HG02588 (cell line): ENCODE measurements around the gene ERBB4.
A peak's percentile ranks its signal among the peaks of the same experiment; 100 is the strongest.

Source experiments
- ATAC-seq: cut with Tn5 transposase; IDR thresholded peaks from one replicate; pipeline ENCODE4 v1.9.1; 2021; ENCODE audit warnings: mild to moderate bottlenecking, moderate library complexity; ENCODE audit not compliant: unreplicated experiment

Gene ERBB4

DNA sequence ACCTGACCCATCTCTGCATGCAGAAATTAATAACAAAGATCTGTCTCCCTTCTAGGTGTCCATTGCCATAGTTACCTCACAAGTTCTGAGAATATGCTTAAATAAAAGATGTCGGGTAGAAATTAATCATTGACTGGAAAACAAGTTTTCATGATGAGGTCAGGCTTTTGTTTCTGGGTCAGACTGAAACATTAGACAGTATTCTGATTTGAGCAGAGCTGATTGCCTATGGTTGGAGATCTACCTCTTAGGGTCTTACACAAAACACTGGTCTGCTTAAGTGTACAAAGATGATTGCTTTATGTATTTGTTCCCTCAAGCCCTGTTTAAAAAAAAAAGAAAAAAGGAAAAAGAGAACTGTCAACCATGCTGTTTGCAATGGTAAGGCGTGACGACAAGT, 1025.8 kb downstream of the ERBB4 start:
- no peak for ATAC-seq

DNA sequence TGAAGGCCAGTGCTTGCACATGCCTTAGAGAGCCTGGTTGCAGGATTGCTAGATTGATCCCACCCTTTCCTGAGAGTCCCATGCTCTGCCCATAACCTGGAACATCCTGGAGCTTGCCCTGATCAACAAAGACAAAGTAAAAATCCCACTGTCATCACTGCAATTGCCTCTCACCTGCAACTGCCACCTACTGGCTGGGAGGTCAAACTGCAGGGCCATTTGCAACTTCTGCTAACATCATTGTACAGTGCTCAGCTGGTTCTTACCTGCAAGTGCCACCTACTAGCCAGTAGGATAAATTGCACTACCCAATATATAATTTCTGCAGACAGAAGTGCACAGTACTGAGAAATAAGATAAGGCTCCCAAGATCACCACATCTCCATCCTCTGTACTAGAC, 1034.7 kb downstream of the ERBB4 start:
- no peak for ATAC-seq

DNA sequence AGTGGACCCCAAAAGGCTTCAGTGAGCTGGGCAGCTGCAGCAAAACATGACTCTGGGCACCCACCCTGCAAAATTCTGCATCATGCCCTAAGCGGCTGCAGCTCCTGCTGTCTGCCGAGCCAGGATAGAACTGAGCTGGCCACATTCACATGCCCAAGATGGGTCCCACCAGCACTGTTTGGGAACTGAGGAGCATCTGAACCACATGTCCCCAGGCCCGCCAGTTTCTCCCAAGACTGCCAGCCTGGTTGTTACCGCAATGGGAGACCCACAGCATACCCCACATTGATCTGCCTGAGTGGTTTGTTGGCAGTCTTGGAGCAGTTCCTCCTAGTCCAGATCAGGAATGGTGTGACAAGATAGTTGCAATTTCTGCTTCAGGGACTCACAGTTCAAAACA, 1035.4 kb downstream of the ERBB4 start:
- no peak for ATAC-seq

DNA sequence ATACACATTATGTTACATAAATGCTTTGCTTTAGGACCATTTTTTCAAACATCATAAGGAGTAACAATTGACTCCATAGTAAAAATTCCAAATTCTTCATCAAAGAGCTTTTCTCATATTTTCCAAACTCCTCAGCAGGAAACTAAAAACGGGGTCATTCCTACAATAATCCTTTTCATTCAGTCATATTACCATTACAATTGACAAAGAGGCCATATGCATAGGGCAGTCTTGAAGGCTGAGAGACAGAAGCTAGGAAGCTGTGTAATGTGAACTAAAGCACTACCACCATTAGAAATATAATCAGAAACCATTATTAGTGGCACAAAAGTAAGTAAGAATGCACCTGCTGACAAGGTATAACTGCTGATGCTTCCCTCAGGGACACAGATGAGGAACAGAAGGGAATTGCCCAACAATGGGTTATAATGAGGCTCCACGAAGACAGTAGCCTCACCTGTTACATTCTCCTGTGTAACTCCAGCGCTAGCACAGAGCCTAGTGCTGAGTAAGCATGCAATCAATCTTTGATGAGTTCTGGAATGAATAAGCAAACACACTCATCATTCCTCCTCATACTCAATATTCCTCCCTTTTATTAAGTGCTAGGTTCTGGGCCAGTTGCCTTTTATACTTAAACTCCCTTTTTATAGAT, 1039.9 kb downstream of the ERBB4 start:
- ATAC-seq = no peak

DNA sequence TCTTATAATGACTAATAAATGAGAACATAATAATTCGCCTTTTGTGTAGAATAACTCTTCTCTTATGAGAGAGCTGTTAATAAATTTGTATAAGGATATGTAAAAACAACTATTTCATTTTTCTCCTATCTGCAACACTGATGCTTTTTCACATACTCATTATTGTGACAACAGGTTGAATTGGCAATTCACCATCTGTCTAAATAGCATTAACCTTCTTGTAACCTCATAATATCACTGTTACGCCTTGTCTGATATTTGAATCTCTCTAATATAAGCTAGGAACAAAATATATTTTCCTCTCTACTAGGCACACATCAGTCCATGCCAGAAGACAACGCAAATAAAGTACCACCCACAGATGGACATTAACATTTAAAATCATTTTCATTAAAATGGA, 1043.3 kb downstream of the ERBB4 start:
- no peak for ATAC-seq

DNA sequence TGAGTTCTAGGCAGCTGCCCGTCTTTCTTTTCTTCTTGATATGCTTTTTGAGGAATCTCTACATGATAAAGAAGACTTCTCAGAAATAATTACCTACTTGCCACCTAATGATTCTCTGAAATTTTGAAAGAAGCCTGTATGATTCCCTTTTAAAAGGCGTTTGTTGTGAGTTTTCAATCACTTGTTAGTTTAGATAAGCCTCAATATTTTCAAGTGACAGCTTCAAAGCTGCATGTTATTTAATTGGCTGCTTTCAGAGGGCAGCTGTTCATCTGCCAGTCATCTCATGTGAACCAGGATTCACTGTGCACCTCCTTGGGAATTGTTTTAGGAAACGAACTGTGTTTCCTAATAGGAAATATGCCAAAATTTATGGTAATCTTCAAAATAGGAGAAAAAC, 1044.1 kb downstream of the ERBB4 start:
- ATAC-seq = no peak

DNA sequence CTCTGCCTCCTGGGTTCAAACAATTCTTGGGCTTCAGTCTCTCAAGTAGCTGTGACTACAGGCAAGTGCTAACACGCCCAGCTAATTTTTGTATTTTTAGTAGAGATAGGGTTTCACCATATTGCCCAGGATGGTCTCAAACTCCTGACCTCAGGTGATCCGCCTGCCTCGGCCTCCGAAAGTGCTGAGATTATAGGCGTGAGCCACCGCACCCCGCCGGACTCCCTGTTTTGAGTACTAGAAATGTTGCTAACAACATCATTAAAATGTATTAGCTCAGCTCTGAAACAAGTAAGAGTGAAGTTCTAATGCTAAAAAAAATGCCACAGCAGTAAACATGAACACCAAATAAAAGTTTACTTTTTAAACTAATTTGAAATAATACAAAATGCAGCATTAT, 1044.5 kb downstream of the ERBB4 start:
- ATAC-seq = no peak

DNA sequence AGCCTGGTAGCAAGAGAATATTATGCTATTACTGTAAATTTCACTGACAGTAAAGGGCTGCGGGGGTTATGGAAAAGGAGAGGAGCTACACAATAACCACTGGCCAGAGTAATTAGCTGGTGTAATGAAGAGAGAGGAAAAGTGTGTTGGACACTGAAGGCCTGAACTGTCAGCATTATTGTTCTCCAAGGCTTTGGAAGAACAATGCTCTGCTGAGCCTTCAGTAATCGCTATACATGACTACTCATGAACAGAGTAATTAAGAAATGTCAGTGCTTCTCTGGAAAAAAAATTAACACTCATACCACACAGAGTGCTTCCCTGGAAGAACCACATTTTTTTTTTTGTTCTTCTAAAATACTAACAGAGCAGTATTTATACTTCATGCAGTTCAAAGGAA, 1050.9 kb downstream of the ERBB4 start:
- ATAC-seq = no peak

DNA sequence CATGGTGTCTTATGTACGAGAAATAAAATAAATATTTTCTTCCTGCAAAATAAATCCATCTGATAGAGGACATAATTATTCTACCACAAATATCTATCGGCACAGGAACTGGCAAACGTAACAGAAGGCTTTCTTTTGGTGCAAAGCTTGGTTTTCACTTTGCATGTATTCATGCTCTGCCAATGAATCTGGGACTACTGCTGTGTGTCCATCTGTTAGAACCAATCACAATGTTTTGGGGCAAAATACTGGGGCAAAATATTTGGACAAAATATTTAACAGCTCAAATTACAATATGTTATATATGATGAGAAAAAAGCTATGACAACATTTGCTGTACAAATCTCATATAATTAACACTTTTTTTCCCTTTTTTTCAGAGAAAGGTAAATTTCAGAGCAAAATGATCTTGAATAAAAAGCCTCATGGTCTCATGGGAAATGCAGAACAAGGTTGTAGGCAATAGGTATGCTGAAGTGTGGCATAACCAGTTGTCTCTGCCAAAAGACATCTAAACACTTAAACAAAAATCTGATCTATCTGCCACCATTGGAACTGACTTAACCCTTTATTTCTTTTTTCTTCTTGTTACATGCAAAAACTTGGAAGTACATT, 1059.0 kb downstream of the ERBB4 start:
- ATAC-seq = no peak

DNA sequence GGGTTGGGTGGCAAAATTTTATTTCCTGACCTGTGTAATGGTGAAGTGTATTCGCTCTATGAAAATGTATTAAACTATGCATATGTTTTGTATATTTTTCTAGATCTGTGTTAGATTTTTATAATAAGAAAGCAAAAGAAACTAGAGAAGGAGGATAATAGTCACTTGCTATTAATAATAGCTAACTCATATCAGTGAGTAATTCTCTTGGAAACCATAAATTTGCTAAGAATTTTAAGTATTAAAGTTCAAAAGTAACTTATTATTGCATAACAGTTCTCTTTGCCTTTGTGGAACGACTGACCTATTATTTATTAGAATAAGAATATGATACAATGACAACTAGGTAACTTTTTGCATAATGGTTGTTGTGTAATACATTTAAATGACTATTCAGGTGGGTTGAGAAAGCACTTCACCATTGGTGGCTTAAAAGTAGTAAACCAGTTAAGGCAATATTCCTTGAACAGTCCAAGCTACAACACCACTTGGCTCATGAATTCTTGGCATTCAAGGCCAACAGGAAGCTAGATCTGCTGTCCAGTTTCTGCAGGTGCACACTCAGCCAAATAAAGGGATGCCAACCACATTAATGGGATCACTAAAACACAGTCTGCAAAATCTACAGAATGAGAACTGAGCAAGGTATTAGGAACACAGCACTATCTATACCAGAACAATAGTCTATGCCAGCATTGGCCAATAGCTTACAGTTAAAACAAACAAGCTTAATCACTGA, 1060.9 kb downstream of the ERBB4 start:
- ATAC-seq = no peak

DNA sequence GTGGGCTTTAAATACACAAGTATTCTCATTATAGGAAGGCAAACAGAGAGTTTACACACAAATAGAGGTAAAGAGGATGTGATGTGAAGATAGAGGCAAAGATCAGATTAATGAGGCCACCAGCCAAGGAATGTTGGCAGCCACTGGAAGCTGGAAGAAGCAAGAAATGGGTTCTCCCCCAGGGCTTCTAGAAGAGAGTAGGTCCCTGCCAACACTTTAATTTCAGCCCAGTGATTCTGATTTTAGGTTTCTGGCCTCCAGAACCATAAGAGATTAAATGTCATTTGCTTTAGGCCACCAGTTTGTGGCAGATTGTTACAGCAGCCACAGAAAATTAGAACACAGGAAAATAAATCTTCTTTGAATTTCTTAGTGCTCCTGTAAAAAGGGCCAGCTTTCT, 1065.5 kb downstream of the ERBB4 start:
- no peak for ATAC-seq

DNA sequence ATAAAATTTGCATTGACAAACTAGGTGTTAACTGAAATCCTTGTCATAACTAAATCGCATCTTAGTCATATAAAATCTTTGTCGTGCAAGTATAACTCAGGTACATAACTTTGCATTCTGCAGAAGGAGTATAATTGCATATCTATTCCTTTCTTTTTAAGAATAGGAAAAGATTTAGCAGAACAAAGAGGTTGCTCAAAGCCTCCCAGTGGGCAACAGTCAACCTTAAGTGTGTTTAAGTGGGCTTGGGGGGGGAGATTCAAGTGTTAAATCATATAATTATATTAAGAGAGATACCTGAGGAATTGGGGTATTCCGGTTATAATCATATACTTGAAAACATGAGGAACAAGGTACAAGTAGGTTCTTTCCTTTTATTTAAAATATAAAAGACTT, 1068.9 kb downstream of the ERBB4 start:
- no peak for ATAC-seq

DNA sequence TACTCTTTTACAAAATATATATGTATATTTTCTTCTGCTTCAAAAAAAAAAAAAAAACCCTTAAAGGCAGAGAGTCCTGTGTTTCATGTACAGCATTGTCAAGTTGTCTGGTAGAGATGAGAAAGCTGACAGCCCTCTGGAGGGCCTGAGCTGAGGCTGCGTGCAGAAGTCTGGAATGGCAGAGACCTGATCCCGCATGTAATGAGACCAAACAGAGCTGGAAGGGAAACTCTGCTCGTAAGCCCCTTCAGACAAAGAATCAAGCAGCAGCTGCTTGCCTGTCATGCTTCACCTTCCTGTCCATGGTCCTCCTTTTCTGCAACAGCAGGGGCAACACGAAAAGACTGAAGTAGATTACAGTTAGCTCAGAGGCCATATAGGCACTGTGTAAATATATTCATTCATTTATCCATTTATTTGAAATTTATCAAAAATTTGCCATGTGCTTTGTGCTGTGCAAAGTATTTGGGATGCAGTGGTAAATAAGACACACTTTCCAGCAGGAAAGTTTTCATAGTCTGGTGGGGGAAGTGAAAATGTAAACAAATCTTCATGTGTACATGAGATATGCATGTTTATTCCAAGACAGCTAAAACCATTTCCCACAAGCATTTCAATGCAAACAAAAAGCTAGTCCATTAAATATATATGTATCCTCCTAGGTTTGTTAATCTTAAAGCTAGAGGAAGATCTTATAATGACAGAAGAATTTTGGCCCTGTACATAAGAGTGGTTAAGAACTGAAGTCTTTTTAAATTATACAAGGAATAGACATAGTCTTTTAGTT, 1069.5 kb downstream of the ERBB4 start:
- ATAC-seq = no peak

DNA sequence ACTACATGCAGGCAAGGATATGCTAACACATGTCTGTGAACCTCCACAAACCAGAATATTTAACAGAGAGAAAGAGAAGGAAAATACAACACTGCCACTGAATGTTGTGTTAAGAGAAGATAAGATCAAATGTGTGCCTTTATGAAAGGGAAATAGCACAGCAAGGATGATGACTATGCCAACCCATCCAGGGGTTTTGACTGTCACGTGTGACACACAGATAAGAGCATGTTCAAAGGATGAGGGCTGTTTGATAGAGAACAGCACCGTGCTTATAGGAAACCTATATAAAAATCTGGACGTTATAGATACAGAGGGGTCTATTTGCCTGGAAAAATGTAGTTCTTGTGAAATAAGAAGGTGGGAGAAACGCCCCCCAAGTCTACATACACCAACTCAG, 1070.4 kb downstream of the ERBB4 start:
- ATAC-seq = no peak

DNA sequence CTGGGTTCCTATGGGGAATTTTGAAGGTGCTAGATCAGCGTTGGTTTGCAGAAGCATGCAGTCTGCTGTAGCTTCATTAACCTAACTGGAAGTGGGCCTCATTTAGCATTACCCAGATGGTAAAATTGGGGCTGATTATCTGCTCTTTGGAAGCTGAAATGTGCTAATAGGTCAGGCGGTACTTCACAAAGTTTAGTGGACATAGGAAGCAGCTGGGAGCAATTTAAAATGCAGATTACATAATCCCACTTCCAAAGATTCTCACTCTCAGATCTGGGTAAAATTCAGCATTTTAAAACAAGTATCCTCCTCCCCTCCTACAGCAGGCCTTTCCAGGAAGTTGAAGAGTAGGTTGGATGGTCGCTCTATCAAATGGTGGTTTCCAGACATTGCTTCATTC, 1075.2 kb downstream of the ERBB4 start:
- ATAC-seq = no peak

DNA sequence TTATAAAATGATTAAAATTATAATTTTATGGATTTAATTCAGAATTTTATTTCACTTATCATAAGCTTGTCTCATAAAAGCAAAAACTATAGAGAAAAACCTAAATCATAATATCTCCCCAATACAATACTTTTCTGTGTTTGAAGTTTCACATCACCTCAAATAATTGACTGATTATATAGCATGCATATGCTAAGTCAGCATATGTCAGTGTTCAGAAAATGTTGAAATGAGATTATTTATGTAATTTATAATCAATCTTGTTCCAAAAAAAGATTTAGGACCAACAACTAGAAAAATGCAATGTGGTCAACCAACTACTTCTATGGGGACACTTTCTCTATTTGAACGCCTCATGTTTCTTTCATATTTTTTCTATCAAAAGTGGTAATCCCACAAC, 1079.6 kb downstream of the ERBB4 start:
- no peak for ATAC-seq

DNA sequence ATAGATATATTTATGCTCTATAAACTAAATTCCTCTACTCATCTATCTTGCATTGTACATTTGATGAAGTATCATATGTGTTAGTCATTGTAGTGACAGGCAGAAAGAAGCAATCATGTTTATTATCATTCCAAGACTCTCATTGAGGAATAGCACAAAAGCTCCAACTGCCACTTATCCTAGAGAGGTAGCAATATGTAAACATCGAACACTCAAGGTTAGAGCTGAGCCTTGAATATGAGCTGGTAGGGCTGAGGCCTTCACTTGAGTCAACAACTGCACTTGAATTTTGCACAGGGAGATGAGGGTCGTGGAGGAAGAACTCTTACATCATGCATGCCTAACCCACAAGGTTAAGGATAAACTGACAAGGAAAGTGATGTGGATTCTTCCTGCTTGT, 1081.3 kb downstream of the ERBB4 start:
- ATAC-seq = no peak

DNA sequence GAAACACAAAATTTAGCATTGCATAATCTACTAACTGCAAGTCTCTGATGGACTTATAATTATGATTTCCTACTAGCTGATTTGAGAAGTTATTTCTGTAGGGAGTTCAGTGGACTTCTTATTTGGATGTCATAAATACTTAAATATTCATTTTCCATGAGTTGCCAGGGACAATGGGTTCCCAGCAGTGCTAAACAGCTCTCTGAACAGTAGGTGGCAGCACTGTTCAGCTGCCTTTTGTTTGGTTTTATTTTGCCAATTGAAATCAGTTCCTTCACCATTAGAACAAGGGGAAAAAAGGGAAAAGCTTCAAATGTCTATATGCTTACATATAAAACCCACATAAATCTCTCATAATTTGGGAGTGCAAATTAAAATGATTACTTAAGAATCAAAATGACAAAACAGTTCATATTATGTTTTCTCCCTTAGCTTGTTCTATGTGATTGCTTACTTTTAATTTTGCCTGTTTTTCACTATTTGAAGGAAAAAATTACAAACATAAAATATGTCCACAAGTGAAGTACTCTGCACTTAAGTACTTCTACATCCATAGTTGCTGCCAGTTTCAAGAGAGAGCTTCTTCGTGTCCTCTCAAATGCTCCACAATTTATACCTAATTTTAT, 1083.3 kb downstream of the ERBB4 start:
- peak; percentile 73 for ATAC-seq

DNA sequence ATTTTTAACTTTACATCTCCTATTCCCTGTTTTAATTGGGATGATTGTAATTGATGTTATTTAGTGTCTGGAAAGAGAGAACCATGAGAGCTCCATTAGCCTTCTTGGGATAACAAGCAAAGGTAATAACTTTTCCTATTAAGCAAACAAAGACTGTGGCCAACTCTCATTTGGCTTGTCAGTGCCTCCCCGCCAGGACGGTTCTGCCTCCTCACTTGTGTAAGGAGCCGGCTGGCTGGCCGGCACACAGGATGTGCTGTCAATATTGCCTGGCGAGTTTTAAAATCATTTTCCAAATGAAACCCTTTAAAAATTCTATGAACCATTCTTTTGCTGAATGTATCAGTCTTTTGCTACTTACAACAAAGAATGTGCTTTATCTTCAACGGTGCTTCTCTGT, 1083.9 kb downstream of the ERBB4 start:
- no peak for ATAC-seq

DNA sequence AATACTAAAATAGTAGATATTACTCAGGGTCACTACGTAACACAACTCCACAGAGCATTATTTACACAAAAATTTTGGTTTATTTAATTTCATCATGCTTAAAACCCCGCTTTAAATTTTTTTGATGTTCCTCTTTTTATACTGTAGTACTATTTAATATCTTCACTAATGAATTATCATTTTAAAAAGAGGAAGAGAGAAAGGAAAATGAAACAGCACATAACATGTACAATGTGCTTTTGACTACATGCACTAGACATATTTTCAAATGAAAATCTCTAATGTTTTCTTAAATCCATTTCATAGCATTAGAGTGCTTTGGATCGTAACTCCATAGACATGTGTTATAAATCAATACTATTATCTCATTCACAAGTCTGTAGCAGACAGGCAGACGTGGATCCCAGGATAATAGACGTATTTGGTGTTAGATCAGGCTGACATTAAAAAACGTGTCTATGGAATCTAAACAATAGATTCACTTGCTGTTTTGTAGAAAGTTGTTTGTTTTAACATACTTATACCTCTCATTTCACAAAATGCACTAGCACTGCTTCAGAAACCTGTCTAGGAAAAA, 1085.2 kb downstream of the ERBB4 start:
- no peak for ATAC-seq

DNA sequence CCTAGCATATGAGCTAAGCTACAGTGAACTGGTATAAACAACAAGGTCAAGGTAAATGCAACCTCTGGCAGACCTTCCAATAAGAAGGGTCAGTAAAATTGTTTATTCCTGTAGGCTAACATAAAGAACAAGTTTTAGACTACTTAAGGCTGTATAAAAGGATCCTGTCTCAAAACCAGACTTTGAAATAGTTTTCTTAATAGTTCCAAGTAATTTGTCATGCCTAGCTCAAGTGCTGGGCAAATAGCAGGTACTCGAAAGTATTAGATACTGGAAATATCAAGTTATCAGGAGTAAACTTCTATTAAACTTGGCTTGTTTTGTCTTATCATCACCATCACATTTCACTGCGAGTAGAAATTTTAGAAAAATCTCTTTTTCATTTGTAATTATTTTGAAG, 1087.0 kb downstream of the ERBB4 start:
- no peak for ATAC-seq
